GM23338 (cell line): ENCODE data around the gene PARD6B.

ENCODE experiments used
- CREB1 ChIP-seq: fragments of 250-450 bp; sonication (Bioruptor Pico); IDR thresholded peaks from 2 replicates; pipeline ENCODE4 v1.5.0; 2020; ENCODE audit warnings: low read depth, mild to moderate bottlenecking, moderate library complexity
- CTCF ChIP-seq, 2 experiments: fragments of 200-600 bp in 1 of 2; sonication (generic) in 1 of 2; conservative IDR thresholded peaks; 2 replicates each; pipeline versions ENCODE4 v1.5.1 to v1.6.1; 2016 to 2017; ENCODE audit warnings: antibody characterized with exemption in 2 of 2, low read depth in 2 of 2, mild to moderate bottlenecking in 2 of 2, moderate library complexity in 1 of 2
- ETS1 ChIP-seq: IDR thresholded peaks from 2 replicates; pipeline ENCODE4 v1.6.1; 2016; ENCODE audit warnings: antibody characterized with exemption
- EZH2 ChIP-seq: fragments of 200-600 bp; sonication (generic); IDR thresholded peaks from one replicate; pipeline ENCODE4 v1.8.0; 2017; ENCODE audit warnings: antibody characterized with exemption, mild to moderate bottlenecking, low read depth; ENCODE audit not compliant: unreplicated experiment
- EZH2phosphoT487 ChIP-seq: fragments of 200-600 bp; sonication (generic); IDR thresholded peaks from one replicate; pipeline ENCODE4 v1.8.1; 2018; ENCODE audit warnings: antibody characterized with exemption; ENCODE audit not compliant: unreplicated experiment
- JUNB ChIP-seq: IDR thresholded peaks from one replicate; pipeline ENCODE4 v1.6.1; 2016; ENCODE audit warnings: antibody characterized with exemption; ENCODE audit not compliant: unreplicated experiment
- NANOG ChIP-seq: IDR thresholded peaks from 2 replicates; pipeline ENCODE4 v1.6.1; 2016; ENCODE audit warnings: antibody characterized with exemption, borderline replicate concordance
- POLR2AphosphoS5 ChIP-seq: IDR thresholded peaks from 2 replicates; pipeline ENCODE4 v1.6.1; 2016; ENCODE audit warnings: antibody characterized with exemption, low read depth
- REST ChIP-seq: IDR thresholded peaks from one replicate; pipeline ENCODE4 v1.6.1; 2018; ENCODE audit warnings: antibody characterized with exemption; ENCODE audit not compliant: unreplicated experiment
- STAT1 ChIP-seq: IDR thresholded peaks from one replicate; pipeline ENCODE4 v1.6.1; 2016; ENCODE audit warnings: antibody characterized with exemption; ENCODE audit not compliant: unreplicated experiment
- ZNF114 ChIP-seq: fragments of 250-450 bp; sonication (Bioruptor Pico); IDR thresholded peaks from 2 replicates; pipeline ENCODE4 v1.5.0; 2020; ENCODE audit warnings: mild to moderate bottlenecking, moderate library complexity
- ZNF331 ChIP-seq: fragments of 250-450 bp; sonication (Bioruptor Pico); IDR thresholded peaks from 2 replicates; pipeline ENCODE4 v1.5.0; 2020; ENCODE audit warnings: low read depth, mild to moderate bottlenecking, moderate library complexity
- ZNF462 ChIP-seq: fragments of 250-450 bp; sonication (Bioruptor Pico); IDR thresholded peaks from 2 replicates; pipeline ENCODE4 v1.5.0; 2020; ENCODE audit warnings: mild to moderate bottlenecking, moderate library complexity

- TF ChIP-seq ZNF331 (CRISPR knock-in tag), result no peak
- peak in 1 of 2 experiments; percentile 19; a peak in 1 of 4 replicates for TF ChIP-seq CTCF (conservative IDR thresholded peaks at IDR 0.05; ENCODE audit: low read depth in 2 of 2)
- TF ChIP-seq ETS1, result no peak
- no peak for TF ChIP-seq EZH2
- no peak for TF ChIP-seq REST
- no peak for TF ChIP-seq ZNF114
- no peak for TF ChIP-seq POLR2AphosphoS5
- TF ChIP-seq JUNB, result no peak
- no peak for TF ChIP-seq EZH2phosphoT487
- TF ChIP-seq NANOG, result no peak
- TF ChIP-seq CREB1 (CRISPR knock-in tag), result no peak
- TF ChIP-seq ZNF462, result no peak
- TF ChIP-seq STAT1, result no peak
These were observed 12.9 kb downstream of the PARD6B start for GRCh38 chr20:50744143-50744792.
